Right lobe of liver (tissue), 6 donors: ENCODE data around the gene GCLC. TPM values are rescaled to one million over a fixed set of nuclear protein-coding genes. Genes with fewer than 3 reads are reported as not detected.
A peak's percentile ranks its signal among the peaks of the same experiment; 100 is the strongest.

ENCODE experiments used
- ATAC-seq, 4 donors: fragments of 200-7000 bp; cut with Tn5 transposase; one replicate each; pipeline ENCODE4 v1.9.1; 2020; ENCODE audit warnings: mild to moderate bottlenecking in 4 of 4, moderate library complexity in 4 of 4
- DNase-seq, 3 donors: peaks; one replicate each; pipeline ENCODE4 v3.0.0-alpha.2; 2020
- H3K27ac ChIP-seq, 3 donors: fragments of 200-600 bp; one replicate each; pipeline ENCODE4 v1.8.0; 2022
- H3K27me3 ChIP-seq, 2 donors: fragments of 200-600 bp; one replicate each; pipeline ENCODE4 v1.8.0; 2022
- H3K36me3 ChIP-seq, 4 donors: fragments of 200-600 bp; sonication (generic) in 1 of 4; one replicate each; pipeline versions ENCODE4 v1.5.1 to v1.8.0; 2017 to 2022; ENCODE audit warnings: control low read depth in 1 of 4
- H3K4me1 ChIP-seq, 4 donors: fragments of 200-600 bp; sonication (generic) in 1 of 4; one replicate each; pipeline versions ENCODE4 v1.5.1 to v1.8.0; 2017 to 2022; ENCODE audit warnings: control low read depth in 1 of 4
- H3K4me3 ChIP-seq, 3 donors: fragments of 200-600 bp; one replicate each; pipeline ENCODE4 v1.8.0; 2022
- H3K9me3 ChIP-seq, 4 donors: fragments of 200-600 bp; sonication (generic) in 1 of 4; one replicate each; pipeline versions ENCODE4 v1.5.1 to v1.8.0; 2017 to 2022; ENCODE audit warnings: control low read depth in 1 of 4
- CTCF ChIP-seq, 4 donors: fragments of 200-600 bp in 3 of 4; fragments of 450-650 bp in 1 of 4; IDR thresholded peaks; one replicate each; pipeline versions ENCODE4 v1.5.1 to v1.8.0; 2016 to 2022; ENCODE audit warnings: antibody characterized with exemption in 4 of 4, mild to moderate bottlenecking in 2 of 4
- POLR2A ChIP-seq: fragments of 450-650 bp; IDR thresholded peaks from one replicate; pipeline ENCODE4 v1.6.1; 2017; ENCODE audit warnings: antibody characterized with exemption, mild to moderate bottlenecking
- WGBS: methylation state at CpG from one replicate; pipeline ENCODE4 v1.1.6; 2018; ENCODE audit warnings: low coverage, low lambda C conversion rate; ENCODE audit not compliant: insufficient coverage; ENCODE audit errors: missing lambda C conversion rate; 5-methylcytosine and 5-hydroxymethylcytosine counted together
- intact Hi-C, 2 donors: fragments of 100-400 bp; cut with DNase I; formaldehyde crosslinking; loops; one replicate each; pipeline versions ENCODE4 v1.11.2 to v1.14.1; 2022
- total RNA-seq, 6 experiments: library from RNA; depleted of rRNA in 2 of 6; stranded (reverse); fragments of >200 nt in 2 of 6; fragmentation: NEBNext Ultra II Directional in 3 of 6; extraction: Animal tissue kit (Norgen Biotek cat#: 25700) in 3 of 6; gene quantifications; one replicate each; pipeline versions ENCODE4 v1.1.0 to v1.2.4, GENCODE V29; 2016 to 2023
- donor health status: DM: no; HTN: yes; CAD: no.
- donor health status: DM: no; HTN: no; CAD: no.
- donor health status: DM: no; HTN: no; CAD: no.
- donor health status: DM: no; HTN: yes; CAD: no.
- donor health status: DM: no; HTN: yes; CAD: no.

Gene GCLC
- total RNA-seq, 6 experiments from 2014 or later, result 56.8 to 140 (median 103) TPM

- WGBS, result 13% methylated on average over 1 of the region's 1 CpG
- intact Hi-C loops, result loop anchor here in 1 of 2 donors (10.0 kb wide), 1 partner anchor 130 kb away; no protein-coding TSS in a partner anchor
- DNase-seq (no peak), ATAC-seq (peak in 1 of 4 donors; percentile 33)
- Histone ChIP-seq H3K4me3 (no peak overlapping the region), H3K27me3 (no peaks in the 10 kb centered on the region), H3K36me3 (peaks cover 0 to 20% (median 5%) of the 10 kb centered on the region in 4 donors), H3K9me3 (no peaks in the 10 kb centered on the region), H3K4me1 (peaks cover 0 to 53% (median 12%) of the 10 kb centered on the region in 4 donors), H3K27ac (no peak overlapping the region)
- TF ChIP-seq POLR2A (no peak), CTCF (IDR thresholded peaks at IDR 0.05) (no peak)
Measured at GRCh38 chr6:53524455-53524815, 20.5 kb downstream of the GCLC start.

GRCh38 chr6:53523511-53524454 is 21.1 kb downstream of the GCLC start:
- no peak for ATAC-seq
- Histone ChIP-seq H3K27me3 (no peaks in the 10 kb centered on the region), H3K27ac (peak overlapping the region in 1 of 3 donors; percentile 2), H3K4me1 (peaks cover 0 to 47% (median 12%) of the 10 kb centered on the region in 4 donors), H3K36me3 (peaks cover 0 to 20% (median 5%) of the 10 kb centered on the region in 4 donors), H3K4me3 (no peak overlapping the region), H3K9me3 (no peaks in the 10 kb centered on the region)
- intact Hi-C loops, result loop anchor here in 1 of 2 donors (10.0 kb wide), 1 partner anchor 131 kb away; no protein-coding TSS in a partner anchor
- no peak for DNase-seq
- WGBS, result 51% methylated on average over 8 of the region's 8 CpGs
- TF ChIP-seq CTCF (IDR thresholded peaks at IDR 0.05) (no peak), POLR2A (no peak)

- whole genome bisulfite sequencing, result 80% methylated on average over 6 of the region's 14 CpGs
- H3K27me3 ChIP-seq, result no peaks in the 10 kb centered on the region
- ATAC-seq, result no peak
- peaks cover 2 to 51% (median 10%) of the 10 kb centered on the region in 4 donors for H3K4me1 ChIP-seq
- no peak for TF ChIP-seq POLR2A
- no peak for TF ChIP-seq CTCF (IDR thresholded peaks at IDR 0.05)
- peaks cover 0 to 29% (median 5%) of the 10 kb centered on the region in 4 donors for H3K36me3 ChIP-seq
- no peak for DNase-seq
- H3K9me3 ChIP-seq, result no peaks in the 10 kb centered on the region
- H3K4me3 ChIP-seq, result no peak overlapping the region
- no peak overlapping the region for H3K27ac ChIP-seq
- intact Hi-C loops, result loop anchor here in 1 of 2 donors (10.0 kb wide), 1 partner anchor 134 kb away; no protein-coding TSS in a partner anchor
Measured at GRCh38 chr6:53520320-53520928, 24.5 kb downstream of the GCLC start.

- H3K27ac ChIP-seq, result no peak overlapping the region
- 63% methylated on average over 1 of the region's 1 CpG for WGBS
- ATAC-seq, result no peak
- no peaks in the 10 kb centered on the region for H3K9me3 ChIP-seq
- H3K36me3 ChIP-seq, result peaks cover 0 to 33% (median 5%) of the 10 kb centered on the region in 4 donors
- H3K27me3 ChIP-seq, result no peaks in the 10 kb centered on the region
- TF ChIP-seq POLR2A (no peak), CTCF (IDR thresholded peaks at IDR 0.05) (no peak)
- no peak for DNase-seq
- H3K4me1 ChIP-seq, result peaks cover 0 to 48% (median 14%) of the 10 kb centered on the region in 4 donors
- intact Hi-C loops, result no loop called here
- H3K4me3 ChIP-seq, result no peak overlapping the region
Measured at GRCh38 chr6:53518862-53519261, 26.0 kb downstream of the GCLC start.
